K562 (cell line): ENCODE data around the gene ZMYND19. TPM values are rescaled to one million over a fixed set of nuclear protein-coding genes. Genes with fewer than 3 reads are reported as not detected.

Source experiments
- E2F8 ChIP-seq: fragments of 450-650 bp; IDR thresholded peaks from 2 replicates; pipeline ENCODE4 v1.7.1; 2018; ENCODE audit warnings: mild to moderate bottlenecking, low read depth; ENCODE audit not compliant: partially characterized antibody
- ETV5 ChIP-seq: sonication (generic); formaldehyde crosslinking; IDR thresholded peaks from 2 replicates; pipeline ENCODE4 v1.4.0; 2020; ENCODE audit warnings: low read depth, mild to moderate bottlenecking, missing genetic modification reagents
- FOXA3 ChIP-seq, 2 experiments: fragments of 450-650 bp in 1 of 2; sonication (generic) in 1 of 2; formaldehyde crosslinking; IDR thresholded peaks in 1 of 2; conservative IDR thresholded peaks in 1 of 2; 2 replicates each; pipeline versions ENCODE4 v1.4.0 to v1.8.0; 2020 to 2022; ENCODE audit warnings: mild to moderate bottlenecking in 2 of 2, missing genetic modification reagents in 1 of 2
- FOXJ2 ChIP-seq: fragments of 200-800 bp; sonication (Bioruptor generic); IDR thresholded peaks from 2 replicates; pipeline ENCODE4 v1.6.1; 2016; ENCODE audit warnings: missing genetic modification characterization, missing compliant biosample characterization
- NRF1 ChIP-seq, 2 experiments: fragments of 450-650 bp; IDR thresholded peaks in 1 of 2; conservative IDR thresholded peaks in 1 of 2; 2 replicates each; pipeline ENCODE4 v1.6.1; 2014; ENCODE audit warnings: mild to moderate bottlenecking in 2 of 2
- RFX1 ChIP-seq: fragments of 450-650 bp; IDR thresholded peaks from 2 replicates; pipeline ENCODE4 v1.6.1; 2016; ENCODE audit warnings: mild to moderate bottlenecking, moderate library complexity
- SAP30 ChIP-seq: fragments of 200-600 bp; sonication (generic); IDR thresholded peaks from 2 replicates; pipeline ENCODE4 v1.6.1; 2012; ENCODE audit warnings: borderline replicate concordance, low read depth, mild to moderate bottlenecking, moderate library complexity, low read length, control low read depth, inconsistent platforms; ENCODE audit not compliant: insufficient read depth, poor library complexity, severe bottlenecking
- ZFP36 ChIP-seq: fragments of 150-350 bp; IDR thresholded peaks from 2 replicates; pipeline ENCODE4 v1.6.1; 2018; ENCODE audit warnings: low read length, low read depth; ENCODE audit not compliant: partially characterized antibody
- ZNF395 ChIP-seq: fragments of 200-800 bp; sonication (Bioruptor generic); IDR thresholded peaks from 2 replicates; pipeline ENCODE4 v1.6.1; 2017; ENCODE audit warnings: missing genetic modification characterization, missing compliant biosample characterization
- ZNF449 ChIP-seq: fragments of 250-450 bp; sonication (Bioruptor Pico); IDR thresholded peaks from 2 replicates; pipeline ENCODE4 v1.8.0; 2022; ENCODE audit warnings: moderate library complexity, mild to moderate bottlenecking, inconsistent platforms
- ZNF507 ChIP-seq: conservative IDR thresholded peaks from 2 replicates; pipeline ENCODE4 v1.6.1; 2017; ENCODE audit warnings: missing genetic modification characterization, missing compliant biosample characterization
- ZNF695 ChIP-seq: fragments of 450-650 bp; formaldehyde crosslinking; IDR thresholded peaks from 2 replicates; pipeline ENCODE4 v1.4.0; 2020; ENCODE audit warnings: mild to moderate bottlenecking, moderate library complexity
- ZSCAN32 ChIP-seq: fragments of 450-650 bp; formaldehyde crosslinking; IDR thresholded peaks from 2 replicates; pipeline ENCODE4 v1.4.0; 2020; ENCODE audit warnings: mild to moderate bottlenecking, moderate library complexity
- polyA plus RNA-seq, 8 experiments: library from polyadenylated mRNA; depleted of rRNA in 4 of 8; stranded (reverse) in 5 of 8; unstranded in 3 of 8; fragments of >200 nt; fragmentation: Nextera tagmentation in 2 of 8; fragmentation: Illumina TruSeq in 1 of 8; extraction: Ambion mirVana in 2 of 8; extraction: Trizol in 1 of 8; gene quantifications; 2 replicates each; pipeline versions ENCODE4 v1.2.1 to v1.2.3, GENCODE V29; 2011 to 2014; ENCODE audit warnings: inconsistent platforms in 1 of 8, missing spikeins in 1 of 8
- total RNA-seq, 7 experiments: library from RNA; depleted of rRNA in 6 of 7; stranded (reverse); fragments of >200 nt in 6 of 7; fragmentation: Illumina TruSeq in 2 of 7; extraction: Trizol in 2 of 7; gene quantifications; 2 replicates each; pipeline versions ENCODE4 v1.2.1 to v1.2.3, GENCODE V29; 2011 to 2021; ENCODE audit warnings: low replicate concordance in 1 of 7

The ZMYND19 gene
- total and polyA plus RNA-seq, 9 of the 15 experiments (the other 6 are each of a cell fraction or from before 2014, with no cell fraction given), result 1.0 to 86.7 (median 44.0) TPM

DNA sequence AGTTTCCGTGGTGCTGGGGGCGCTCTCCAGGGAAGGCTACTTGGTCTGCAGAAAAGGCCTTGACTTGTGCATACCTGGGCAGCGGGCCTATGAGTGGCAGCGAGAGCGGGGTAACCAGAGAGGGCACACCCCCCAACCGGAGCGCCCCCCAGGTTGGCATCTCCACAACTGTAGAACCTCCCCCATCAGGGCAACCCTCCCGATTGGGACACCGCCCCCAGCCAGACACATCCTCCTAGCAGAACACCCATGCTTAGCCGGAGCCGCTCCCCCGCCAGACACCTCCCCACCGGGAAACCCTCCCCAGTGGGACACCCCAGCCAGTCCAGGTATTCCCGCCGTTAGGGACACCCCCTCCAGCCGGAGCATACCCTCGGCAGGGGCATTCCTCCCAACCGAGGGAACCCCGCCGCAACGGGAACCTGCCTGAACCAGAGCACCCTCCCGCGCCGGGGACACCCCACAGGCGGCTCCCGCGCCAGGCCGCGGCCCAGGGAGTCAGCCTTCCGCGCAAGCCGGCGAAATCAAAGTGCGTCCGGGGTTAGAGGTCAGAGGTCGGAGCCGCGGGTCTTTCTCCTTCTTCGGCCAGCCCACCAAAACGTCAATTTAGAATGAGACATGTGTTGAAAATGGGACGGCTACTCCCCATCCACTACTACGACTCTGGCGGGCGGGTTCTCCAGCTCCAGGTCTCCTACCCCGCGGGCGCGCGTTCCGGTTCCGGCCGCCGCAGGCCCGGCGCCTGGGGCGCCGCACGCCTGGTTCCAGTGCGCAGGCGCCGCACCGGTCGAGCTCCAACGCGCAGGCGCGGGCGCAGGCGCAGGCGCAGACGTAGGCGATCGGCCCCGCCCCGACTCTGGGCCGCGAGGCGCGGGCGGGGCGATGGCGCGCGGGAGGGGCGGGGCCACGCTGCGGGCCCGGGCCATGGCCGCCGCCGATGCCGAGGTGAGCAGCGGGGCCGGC is 28.1 kb upstream of the ZMYND19 start, which contains the start of gene EHMT1 (continued):
- TF ChIP-seq ZNF395 (CRISPR knock-in tag) (peak; percentile 81), NRF1 (conservative IDR thresholded peaks at IDR 0.05 in 1 of 2, IDR thresholded peaks at IDR 0.05 in 1 of 2) (peak; percentile 95), E2F8 (peak; percentile 92), ETV5 (CRISPR knock-in tag) (peak; percentile 74; the same call in 1 of the 2 replicates), ZNF695 (no peak), SAP30 (peak; percentile 81), RFX1 (no peak), ZFP36 (no peak), ZNF449 (CRISPR knock-in tag) (0 out of 2 replicates have a peak, but pooled peaks have one; percentile 13), ZSCAN32 (CRISPR knock-in tag) (peak; percentile 55; the same call in 1 of the 2 replicates), FOXA3 (CRISPR knock-in tag; conservative IDR thresholded peaks at IDR 0.05 in 1 of 2, IDR thresholded peaks at IDR 0.05 in 1 of 2) (no peak), ZNF507 (tag) (no peak), FOXJ2 (tag) (no peak)
